Cerebellar nuclear complex (tissue), 1 donor: ENCODE data around the gene PKN2.

Experiments used
- DNase-seq, 2 experiments: peaks; one replicate each; lab custom pipeline; 2025; lab: John Stamatoyannopoulos, UW

Gene PKN2

GRCh38 chr1:88683541-88684481 lies at the start of gene PKN2:
Gene PKN2, plus strand, starts transcription at chr1:88684273. Its CDS starts 308 bp downstream, at chr1:88684581.
- peak; percentile 72 to 84 for DNase-seq

GRCh38 chr1:88634538-88634937 lies 49.5 kb upstream of the PKN2 start:
- no peak for DNase-seq

- no peak for DNase-seq
Measured at GRCh38 chr1:88640060-88640459, 44.0 kb upstream of the PKN2 start.

GRCh38 chr1:88645886-88646285 lies 38.2 kb upstream of the PKN2 start:
- DNase-seq, result no peak

DNA sequence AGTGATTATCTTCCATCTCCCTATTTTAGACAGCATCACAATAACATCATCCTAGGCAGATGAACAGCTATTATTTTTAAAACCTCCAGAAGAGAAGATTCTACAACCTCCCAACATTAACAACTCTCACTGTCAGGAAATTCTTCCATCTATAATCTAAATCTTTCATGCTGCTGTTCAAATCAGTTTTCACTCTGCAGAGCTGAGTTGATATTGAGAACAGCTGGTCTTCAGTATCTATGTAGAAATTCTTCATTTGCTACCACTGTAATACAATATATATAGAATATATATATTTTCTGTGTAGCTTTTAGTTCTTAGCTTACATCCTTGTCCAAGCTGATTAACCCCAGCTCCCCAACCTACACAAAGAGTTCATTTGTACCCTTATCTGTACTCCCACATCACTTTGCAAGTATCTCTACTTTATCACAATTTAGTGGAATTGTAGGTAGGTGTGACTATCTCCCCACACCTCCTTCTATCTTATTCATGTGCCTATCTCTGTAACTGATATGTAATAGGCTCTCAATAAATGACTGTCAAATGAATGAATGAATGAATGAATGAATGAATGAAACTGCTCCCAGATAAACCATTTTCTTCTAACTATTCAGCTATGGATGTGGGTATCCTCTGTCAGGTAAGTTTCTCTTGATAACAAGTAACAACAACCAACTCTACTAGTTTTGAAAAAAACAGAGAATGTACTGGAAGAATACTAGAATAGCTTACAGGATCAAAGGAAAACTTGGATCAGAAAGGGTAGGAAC lies 37.4 kb upstream of the PKN2 start:
- no peak for DNase-seq

DNA sequence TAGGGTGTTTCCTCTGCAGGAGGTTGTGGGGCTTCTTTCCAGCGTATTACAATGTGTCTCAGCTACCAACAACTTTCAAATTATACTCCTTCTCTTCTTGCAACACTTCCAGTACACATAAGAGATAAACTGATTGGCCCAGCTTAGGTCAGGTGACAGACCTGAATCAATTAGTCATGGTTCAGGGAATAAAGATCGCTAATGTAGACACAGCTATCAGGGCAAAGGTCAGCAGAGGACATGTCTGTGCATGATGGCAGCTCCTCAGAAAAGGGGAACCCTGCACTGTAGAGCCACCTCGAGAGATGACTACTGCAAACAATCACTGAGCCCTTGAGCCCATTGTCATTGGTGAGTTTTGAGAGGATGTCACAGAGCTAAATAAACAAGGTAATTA lies 36.8 kb upstream of the PKN2 start:
- no peak for DNase-seq

GRCh38 chr1:88647749-88648415 lies 36.2 kb upstream of the PKN2 start:
- DNase-seq, result no peak

DNA sequence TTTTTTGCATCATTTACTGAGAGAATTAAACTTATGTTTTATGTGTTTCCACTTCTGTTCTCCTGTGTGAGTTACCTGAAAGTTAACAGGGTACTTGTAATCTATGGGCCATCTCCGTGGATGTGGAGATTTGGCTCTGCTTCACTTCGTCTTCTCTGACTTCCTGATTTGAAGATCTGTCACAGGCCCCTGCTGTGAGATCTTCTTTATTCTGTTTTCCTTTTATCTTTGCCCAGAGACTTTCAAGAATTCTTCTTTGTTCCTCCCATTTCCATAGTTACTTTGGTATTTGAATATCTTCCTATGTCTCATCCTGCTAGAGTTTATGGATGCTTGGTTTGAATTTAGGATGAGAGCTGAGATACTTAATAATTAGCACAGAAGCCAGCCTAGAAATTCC lies 35.4 kb upstream of the PKN2 start:
- DNase-seq, result no peak

- no peak for DNase-seq
Measured at GRCh38 chr1:88649932-88650331, 34.1 kb upstream of the PKN2 start.

DNA sequence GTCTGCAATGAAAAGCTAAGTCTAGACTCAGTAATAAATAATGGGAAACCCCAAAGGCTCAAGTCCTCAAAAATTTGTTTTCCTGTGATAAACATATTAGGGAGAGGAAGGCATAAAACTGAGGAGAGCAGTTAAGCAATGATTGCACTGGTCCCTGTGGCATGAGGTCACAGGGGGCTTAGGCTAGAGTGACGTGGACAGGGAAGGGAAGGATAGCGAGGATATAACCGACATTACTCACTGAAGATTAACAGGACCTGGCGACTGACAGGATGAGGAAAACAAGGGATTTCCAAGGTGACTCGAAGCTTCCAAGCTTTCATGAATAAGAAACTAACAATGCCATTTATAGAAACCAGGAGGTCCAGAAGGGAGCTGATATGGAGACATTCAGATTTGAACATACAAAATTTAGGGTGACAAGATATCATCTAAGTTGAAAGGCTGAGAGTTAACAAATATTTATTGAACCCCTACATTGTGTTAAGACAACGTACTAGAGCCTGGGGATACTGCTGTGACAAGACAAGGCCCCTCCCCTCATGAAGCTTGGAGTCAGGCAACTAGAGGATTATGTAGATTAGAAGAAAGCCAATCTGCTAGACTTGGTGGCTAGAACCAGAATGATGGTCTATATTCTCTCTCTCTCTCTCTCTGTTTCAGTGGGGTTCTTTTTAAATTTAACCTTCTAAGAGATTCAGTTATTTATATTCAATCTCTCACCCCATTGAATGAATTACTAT lies 33.2 kb upstream of the PKN2 start:
- DNase-seq, result no peak

DNA sequence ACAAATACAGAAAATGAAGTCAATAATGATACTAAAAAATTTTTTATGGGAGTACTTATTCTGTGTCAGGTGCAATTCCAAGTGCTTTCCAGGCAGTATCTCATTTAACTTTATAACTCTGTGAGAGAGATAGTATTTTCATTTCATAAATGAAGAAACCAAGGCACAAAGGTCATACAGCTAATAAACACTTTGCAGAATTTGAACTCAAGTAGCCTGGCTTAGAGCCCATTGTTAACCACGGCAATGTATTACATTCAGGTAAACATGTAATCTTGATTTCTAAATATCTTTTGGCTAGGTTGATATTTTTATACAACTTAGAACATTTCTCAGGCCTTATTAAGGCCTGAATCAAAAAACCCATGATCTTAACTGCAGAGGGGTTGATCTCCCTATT lies 28.9 kb upstream of the PKN2 start:
- DNase-seq, result no peak

DNA sequence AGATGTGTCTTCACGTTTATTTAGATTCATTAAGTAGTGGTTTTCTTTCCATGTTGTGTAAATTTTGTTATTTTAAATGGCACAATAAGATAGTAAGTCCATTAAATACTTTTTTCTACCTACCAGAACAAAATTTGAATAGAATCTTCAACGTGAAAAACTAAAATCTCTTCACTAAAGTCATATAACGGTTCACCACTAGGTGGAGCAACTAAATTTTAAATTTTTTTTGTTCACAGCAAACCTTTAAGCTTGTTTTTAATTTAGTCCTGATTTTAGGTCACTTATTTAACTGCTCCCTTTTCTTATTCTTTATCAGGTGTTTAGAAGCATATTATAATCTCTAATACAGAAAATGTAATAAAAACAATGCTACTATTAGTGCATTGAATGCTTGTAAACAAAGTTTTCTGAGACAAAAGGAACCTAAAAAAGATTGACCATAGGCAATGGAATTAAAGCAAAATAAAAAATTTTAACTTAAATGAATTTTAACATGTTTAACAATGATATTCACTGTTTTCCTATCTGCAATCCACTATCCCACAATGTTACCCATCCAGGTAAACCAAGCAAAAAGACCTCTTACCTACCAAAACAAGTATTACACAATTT lies 28.3 kb upstream of the PKN2 start:
- no peak for DNase-seq

GRCh38 chr1:88658419-88658818 lies 25.7 kb upstream of the PKN2 start:
- DNase-seq, result no peak

DNA sequence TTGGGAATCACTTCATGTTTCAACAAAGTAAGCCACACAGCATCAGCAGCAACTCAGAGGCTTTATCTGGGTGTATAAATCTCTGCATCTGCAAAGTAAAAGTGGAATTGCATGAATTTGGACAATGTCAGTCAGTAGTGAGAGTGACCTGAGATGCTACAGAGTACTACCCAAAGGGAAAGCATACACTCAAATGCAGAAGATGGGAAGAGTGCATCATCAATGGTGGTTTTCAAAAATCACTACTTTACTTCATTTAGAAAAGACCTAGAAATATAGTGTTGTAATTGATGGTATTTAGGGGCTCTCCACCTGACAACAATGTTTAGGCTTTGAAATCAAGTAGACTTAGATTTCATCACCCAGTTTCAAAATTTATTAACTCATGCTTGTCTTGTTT lies 24.5 kb upstream of the PKN2 start:
- no peak for DNase-seq

DNA sequence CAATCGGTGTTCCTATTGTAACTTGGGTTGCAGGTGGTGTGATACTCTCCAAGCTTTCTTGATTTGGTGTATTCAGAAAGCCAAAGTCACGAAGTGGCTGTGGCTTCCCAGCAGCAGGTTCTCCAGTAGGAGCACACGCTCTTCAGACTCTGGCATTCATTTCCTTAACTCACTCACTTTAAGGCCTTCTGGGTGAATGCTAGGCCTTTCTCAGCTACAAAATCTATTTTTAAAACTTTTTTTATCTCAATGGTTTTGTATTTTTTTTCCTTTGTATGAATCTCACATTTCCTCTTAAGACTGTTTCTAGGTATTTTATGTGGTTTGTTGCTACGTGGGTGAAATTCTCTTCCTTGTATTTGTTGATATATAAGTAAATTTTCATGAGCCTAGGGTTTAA lies 22.9 kb upstream of the PKN2 start:
- DNase-seq, result no peak

GRCh38 chr1:88661951-88662699 lies 21.9 kb upstream of the PKN2 start:
- DNase-seq, result no peak

GRCh38 chr1:88662723-88663122 lies 21.4 kb upstream of the PKN2 start:
- no peak for DNase-seq

DNA sequence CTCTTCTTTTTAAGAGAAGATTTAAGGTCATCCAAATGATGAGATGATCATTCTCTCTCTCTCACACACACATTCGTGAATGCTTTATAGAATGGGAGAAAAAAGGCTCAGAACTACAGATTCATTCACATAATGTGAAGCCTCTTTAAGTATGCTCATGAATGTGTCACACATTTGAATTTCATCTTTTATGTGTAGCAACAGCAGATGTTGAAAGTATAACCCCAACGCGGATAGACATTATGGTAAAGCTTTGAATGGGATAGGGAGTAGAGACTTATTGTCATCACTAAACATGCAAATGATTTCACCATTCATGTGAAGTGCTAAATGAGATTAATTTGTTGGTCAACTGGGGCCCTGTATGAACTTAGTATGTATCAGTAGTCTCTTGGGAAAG lies 15.7 kb upstream of the PKN2 start:
- no peak for DNase-seq

- no peak for DNase-seq
Measured at GRCh38 chr1:88670462-88670861, 13.6 kb upstream of the PKN2 start.

GRCh38 chr1:88673446-88673845 lies 10.6 kb upstream of the PKN2 start:
- no peak for DNase-seq

- no peak for DNase-seq
Measured at GRCh38 chr1:88678405-88678804, 5.7 kb upstream of the PKN2 start.
